Endothelial cell of umbilical vein (primary cell): Measurements from ENCODE around the gene DOCK6.

ENCODE experiments used
- EZH2 ChIP-seq: IDR thresholded peaks from 2 replicates; pipeline ENCODE4 v1.6.1; 2012; ENCODE audit warnings: borderline replicate concordance, low read depth, mild to moderate bottlenecking, moderate library complexity, low read length, inconsistent platforms; ENCODE audit not compliant: severe bottlenecking
- FOS ChIP-seq: IDR thresholded peaks from 2 replicates; pipeline ENCODE4 v1.6.1; 2011; ENCODE audit warnings: mild to moderate bottlenecking, low read length, moderate library complexity, borderline replicate concordance; ENCODE audit not compliant: insufficient read depth
- GATA2 ChIP-seq: IDR thresholded peaks from 2 replicates; pipeline ENCODE4 v1.7.0; 2011; ENCODE audit warnings: low read depth, mild to moderate bottlenecking, moderate library complexity, mixed read lengths, low read length; ENCODE audit not compliant: insufficient read length, insufficient read depth
- JUN ChIP-seq: IDR thresholded peaks from 2 replicates; pipeline ENCODE4 v1.6.1; 2011; ENCODE audit warnings: borderline replicate concordance, low read depth; ENCODE audit not compliant: insufficient read length, insufficient read depth
- MAX ChIP-seq: IDR thresholded peaks from 2 replicates; pipeline ENCODE4 v1.6.1; 2011; ENCODE audit not compliant: insufficient read depth, insufficient read length
- MYC ChIP-seq: IDR thresholded peaks from one replicate; pipeline ENCODE4 v1.6.1; 2011; ENCODE audit warnings: mild to moderate bottlenecking, low read depth, low read length
- POLR2A ChIP-seq: IDR thresholded peaks from 2 replicates; pipeline ENCODE4 v1.6.1; 2012; ENCODE audit warnings: low read depth, mild to moderate bottlenecking, control low read depth, low read length
- POLR2AphosphoS5 ChIP-seq: IDR thresholded peaks from 2 replicates; pipeline ENCODE4 v1.6.1; 2012; ENCODE audit warnings: low read depth, mild to moderate bottlenecking, control low read depth, low read length, moderate library complexity; ENCODE audit not compliant: insufficient read depth
- TF ChIP-seq, protein P1 (sequence below), 2 donors: IDR thresholded peaks; 1 replicate in 1 of 2; 2 replicates in 1 of 2; pipeline ENCODE4 v1.5.1; 2011; ENCODE audit warnings: low read length in 2 of 2, mild to moderate bottlenecking in 2 of 2, moderate library complexity in 2 of 2, control low read depth in 1 of 2, inconsistent platforms in 1 of 2, low read depth in 1 of 2; ENCODE audit not compliant: insufficient read depth in 1 of 2; ENCODE audit errors: extremely low read depth in 1 of 2

GRCh38 chr19:11304936-11305335, 42.6 kb upstream of the DOCK6 start:
- TF ChIP-seq POLR2A (no peak), EZH2 (no peak), MYC (no peak), MAX (no peak), POLR2AphosphoS5 (no peak), FOS (no peak), JUN (no peak), GATA2 (no peak)
- TF ChIP-seq, protein P1, sequence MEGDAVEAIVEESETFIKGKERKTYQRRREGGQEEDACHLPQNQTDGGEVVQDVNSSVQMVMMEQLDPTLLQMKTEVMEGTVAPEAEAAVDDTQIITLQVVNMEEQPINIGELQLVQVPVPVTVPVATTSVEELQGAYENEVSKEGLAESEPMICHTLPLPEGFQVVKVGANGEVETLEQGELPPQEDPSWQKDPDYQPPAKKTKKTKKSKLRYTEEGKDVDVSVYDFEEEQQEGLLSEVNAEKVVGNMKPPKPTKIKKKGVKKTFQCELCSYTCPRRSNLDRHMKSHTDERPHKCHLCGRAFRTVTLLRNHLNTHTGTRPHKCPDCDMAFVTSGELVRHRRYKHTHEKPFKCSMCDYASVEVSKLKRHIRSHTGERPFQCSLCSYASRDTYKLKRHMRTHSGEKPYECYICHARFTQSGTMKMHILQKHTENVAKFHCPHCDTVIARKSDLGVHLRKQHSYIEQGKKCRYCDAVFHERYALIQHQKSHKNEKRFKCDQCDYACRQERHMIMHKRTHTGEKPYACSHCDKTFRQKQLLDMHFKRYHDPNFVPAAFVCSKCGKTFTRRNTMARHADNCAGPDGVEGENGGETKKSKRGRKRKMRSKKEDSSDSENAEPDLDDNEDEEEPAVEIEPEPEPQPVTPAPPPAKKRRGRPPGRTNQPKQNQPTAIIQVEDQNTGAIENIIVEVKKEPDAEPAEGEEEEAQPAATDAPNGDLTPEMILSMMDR (IDR thresholded peaks at IDR 0.05; ENCODE audit: extremely low read depth in 1 of 2, insufficient read depth in 1 of 2, low read depth in 1 of 2, low read length in 2 of 2), result no peak
